ENCODE data around the gene KHDC1.
"Not testable (repeated sequence)": the region's sequence is repeated elsewhere in the genome, so short reads cannot be mapped to it uniquely, and the experiment has no call there.

The KHDC1 gene

GRCh38 chr6:73262671-73263569 lies at the start of gene KHDC1:
KHDC1 (minus strand) TSS chr6:73263196; CDS start chr6:73242517, 20,679 bp downstream.
- no peak for TF ChIP-seq ZNF274 (IDR thresholded peaks at IDR 0.05; ENCODE audit: low read depth, low read length)
- H3K4me3 ChIP-seq (ENCODE audit: low read length) = peak within 1 kb of the TSS; percentile 80

- H3K4me3 ChIP-seq (ENCODE audit: low read length) = peak overlapping the region; percentile 51
These were observed 47.5 kb upstream of the KHDC1 start for GRCh38 chr6:73310503-73310845.

- TF ChIP-seq ZNF274 (IDR thresholded peaks at IDR 0.05; ENCODE audit: low read depth, low read length) = no peak
- H3K4me3 ChIP-seq (ENCODE audit: low read length) = peak overlapping the region; percentile 51
These were observed 46.9 kb upstream of the KHDC1 start for GRCh38 chr6:73309785-73310502.

- peak overlapping the region; percentile 51 for H3K4me3 ChIP-seq (ENCODE audit: low read length)
- no peak for TF ChIP-seq ZNF274 (IDR thresholded peaks at IDR 0.05; ENCODE audit: low read depth, low read length)
These were observed 46.5 kb upstream of the KHDC1 start for GRCh38 chr6:73309535-73309784.

- peak overlapping the region; percentile 51 for H3K4me3 ChIP-seq (ENCODE audit: low read length)
- no peak for TF ChIP-seq ZNF274 (IDR thresholded peaks at IDR 0.05; ENCODE audit: low read depth, low read length)
These were observed 45.9 kb upstream of the KHDC1 start for GRCh38 chr6:73308712-73309534.

GRCh38 chr6:73303773-73304172 lies 40.8 kb upstream of the KHDC1 start:
- not testable (repeated sequence) for H3K4me3 ChIP-seq (ENCODE audit: low read length)

DNA sequence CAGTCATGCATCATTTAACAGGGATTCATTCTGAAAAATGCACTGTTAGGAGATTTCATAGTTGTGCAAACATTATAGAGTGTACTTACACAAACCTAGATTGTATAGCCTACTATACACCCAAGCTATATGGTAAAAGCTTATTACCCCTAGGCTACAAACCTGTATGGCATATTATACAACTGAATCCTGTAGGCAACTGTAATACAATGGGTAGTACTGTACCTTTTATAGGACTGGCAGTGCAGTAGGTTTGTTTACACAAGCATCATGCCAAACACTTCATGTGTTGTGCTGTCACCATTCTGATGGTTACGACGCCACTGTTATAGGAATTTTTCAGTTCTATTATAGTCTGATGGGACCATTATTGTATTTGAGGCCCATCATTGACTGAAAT lies 39.3 kb upstream of the KHDC1 start:
- no peak for TF ChIP-seq ZNF274 (IDR thresholded peaks at IDR 0.05; ENCODE audit: low read depth, low read length)
- H3K4me3 ChIP-seq (ENCODE audit: low read length) = no peak overlapping the region

GRCh38 chr6:73299151-73299971 lies 36.4 kb upstream of the KHDC1 start:
- H3K4me3 ChIP-seq (ENCODE audit: low read length) = no peak overlapping the region
- TF ChIP-seq ZNF274 (IDR thresholded peaks at IDR 0.05; ENCODE audit: low read depth, low read length) = no peak

DNA sequence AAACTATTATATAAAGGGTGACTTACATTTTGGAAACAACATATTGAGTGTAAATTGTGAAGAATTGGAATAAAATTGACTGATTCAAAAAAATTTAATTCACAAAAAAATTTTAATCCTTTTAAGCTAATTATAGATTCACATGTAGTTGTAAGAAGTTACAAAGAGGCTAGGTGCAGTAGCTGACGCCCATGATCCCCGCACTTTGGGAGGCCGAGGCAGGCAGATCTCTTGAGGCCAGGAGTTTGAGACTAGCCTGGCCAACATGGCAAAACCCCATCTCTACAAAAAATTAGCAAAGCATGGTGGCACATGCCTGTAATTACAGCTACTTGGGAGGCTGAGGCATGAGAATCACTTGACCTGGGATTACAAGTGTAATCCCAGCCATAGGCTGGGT lies 30.3 kb upstream of the KHDC1 start:
- no peak overlapping the region for H3K4me3 ChIP-seq (ENCODE audit: low read length)
- no peak for TF ChIP-seq ZNF274 (IDR thresholded peaks at IDR 0.05; ENCODE audit: low read depth, low read length)

GRCh38 chr6:73290435-73290834 lies 27.4 kb upstream of the KHDC1 start:
- TF ChIP-seq ZNF274 (IDR thresholded peaks at IDR 0.05; ENCODE audit: low read depth, low read length) = no peak
- H3K4me3 ChIP-seq (ENCODE audit: low read length) = no peak overlapping the region

GRCh38 chr6:73286752-73287151 lies 23.8 kb upstream of the KHDC1 start:
- H3K4me3 ChIP-seq (ENCODE audit: low read length) = no peak overlapping the region
- TF ChIP-seq ZNF274 (IDR thresholded peaks at IDR 0.05; ENCODE audit: low read depth, low read length) = no peak

- TF ChIP-seq ZNF274 (IDR thresholded peaks at IDR 0.05; ENCODE audit: low read depth, low read length) = no peak
These were observed 22.8 kb upstream of the KHDC1 start for GRCh38 chr6:73285674-73286283.

DNA sequence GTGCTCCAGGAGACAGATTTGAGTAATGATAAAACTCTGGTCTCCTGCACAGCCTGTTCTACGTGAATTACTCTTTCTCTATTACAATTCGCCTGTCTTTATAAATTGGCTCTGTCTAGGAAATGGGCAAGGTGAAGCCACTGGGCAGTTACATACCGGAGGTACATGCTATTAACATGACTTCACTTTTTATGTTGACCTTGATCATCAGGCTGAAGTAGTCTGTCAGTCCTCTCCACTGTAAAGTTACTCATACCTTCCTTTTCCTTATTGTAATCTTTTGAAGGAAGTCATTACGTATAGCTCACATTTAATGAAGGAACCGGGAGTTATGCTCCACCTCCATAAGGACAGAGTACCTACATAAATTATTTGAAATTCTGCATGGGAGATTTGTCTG lies 19.9 kb upstream of the KHDC1 start:
- no peak overlapping the region for H3K4me3 ChIP-seq (ENCODE audit: low read length)

More at GRCh38 chr6:73285674-73286283, 22.8 kb upstream of the KHDC1 start:
- H3K4me3 ChIP-seq (ENCODE audit: low read length) = no peak overlapping the region

DNA sequence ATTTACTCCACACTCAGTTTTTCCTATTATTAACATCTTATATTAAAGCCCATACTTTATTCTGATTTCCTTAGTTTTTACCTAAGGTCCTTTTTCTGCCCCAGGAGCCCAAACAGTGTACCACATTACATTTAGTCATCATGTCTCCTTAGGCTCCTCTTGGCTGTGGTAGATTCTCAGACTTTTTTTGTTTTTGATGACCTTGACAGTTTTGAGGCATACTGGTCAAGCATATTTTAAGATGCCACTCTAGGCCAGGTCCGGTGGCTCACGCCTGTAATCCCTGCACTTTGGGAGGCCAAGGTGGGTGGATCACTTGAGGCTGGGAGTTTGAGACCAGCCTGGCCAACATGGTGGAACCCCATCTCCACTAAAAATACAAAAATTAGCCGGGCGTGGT lies 18.7 kb upstream of the KHDC1 start:
- not testable (repeated sequence) for H3K4me3 ChIP-seq (ENCODE audit: low read length)

More for the DNA sequence above, 19.9 kb upstream of the KHDC1 start:
- no peak for TF ChIP-seq ZNF274 (IDR thresholded peaks at IDR 0.05; ENCODE audit: low read depth, low read length)

GRCh38 chr6:73269296-73269695 lies 6.3 kb upstream of the KHDC1 start:
- H3K4me3 ChIP-seq (ENCODE audit: low read length) = not testable (repeated sequence)

GRCh38 chr6:73268896-73269295 lies 5.9 kb upstream of the KHDC1 start:
- H3K4me3 ChIP-seq (ENCODE audit: low read length) = not testable (repeated sequence)
